22Rv1 (cell line): Measurements from ENCODE around the gene WNT1.

Experiments used
- CTCF ChIP-seq: fragments of 450-650 bp; IDR thresholded peaks from 2 replicates; pipeline ENCODE4 v1.5.1; 2017; ENCODE audit warnings: mild to moderate bottlenecking
- ZFX ChIP-seq: fragments of 450-650 bp; IDR thresholded peaks from 2 replicates; pipeline ENCODE4 v1.6.1; 2017; ENCODE audit warnings: antibody characterized with exemption, borderline replicate concordance

GRCh38 chr12:49026101-49026500 lies 48.0 kb downstream of the WNT1 start:
- TF ChIP-seq CTCF (no peak), ZFX (no peak)
